ENCODE data around the gene ADAMTSL1. TPM values are rescaled to one million over a fixed set of nuclear protein-coding genes. Genes with fewer than 3 reads are reported as not detected.

Gene ADAMTSL1
- polyA plus RNA-seq, 1 donor from 2014 or later = 1.1 TPM

- H3F3A ChIP-seq (ENCODE audit: insufficient read depth, low read length, poor library complexity, severe bottlenecking) = no peaks in the 10 kb centered on the region
- TF ChIP-seq REST (IDR thresholded peaks at IDR 0.05; ENCODE audit: borderline replicate concordance) = no peak
- no peak for TF ChIP-seq POLR2AphosphoS5 (IDR thresholded peaks at IDR 0.05)
- TF ChIP-seq MXI1 (conservative IDR thresholded peaks at IDR 0.05; ENCODE audit: poor library complexity, severe bottlenecking) = no peak
- no peak overlapping the region for H3K9ac ChIP-seq (ENCODE audit: low read length)
- no peak overlapping the region for H2AFZ ChIP-seq (ENCODE audit: low read depth, low read length)
- no peak overlapping the region for H3K4me3 ChIP-seq (ENCODE audit: low read length)
- no peak overlapping the region for H3K27ac ChIP-seq (ENCODE audit: low read length)
- no peak overlapping the region for H3K4me2 ChIP-seq (ENCODE audit: low read length)
- H4K20me1 ChIP-seq (ENCODE audit: insufficient read depth) = no peaks in the 10 kb centered on the region
- H3K9me3 ChIP-seq (ENCODE audit: low read length) = no peaks in the 10 kb centered on the region
- no peaks in the 10 kb centered on the region for H3K36me3 ChIP-seq (ENCODE audit: insufficient read depth, low read length)
- H3K79me2 ChIP-seq (replicated peaks; ENCODE audit: insufficient read depth, low read length) = no peaks in the 10 kb centered on the region
- H3K9me2 ChIP-seq (ENCODE audit: insufficient read depth, low read length) = no peaks in the 10 kb centered on the region
- H3K27me3 ChIP-seq (ENCODE audit: insufficient read depth, low read depth, low read length) = no peaks in the 10 kb centered on the region
Observed at GRCh38 chr9:18477121-18477660, 3.2 kb downstream of the ADAMTSL1 start.

- no peaks in the 10 kb centered on the region for H3K36me3 ChIP-seq (ENCODE audit: insufficient read depth, low read length)
- TF ChIP-seq REST (IDR thresholded peaks at IDR 0.05; ENCODE audit: borderline replicate concordance) (no peak), CTCF (IDR thresholded peaks at IDR 0.05; ENCODE audit: poor library complexity, severe bottlenecking) (no peak), EP300 (conservative IDR thresholded peaks at IDR 0.05; ENCODE audit: poor library complexity, severe bottlenecking) (no peak), EZH2 (IDR thresholded peaks at IDR 0.05; ENCODE audit: borderline replicate concordance, insufficient read depth, low read length, poor library complexity, severe bottlenecking) (no peak), TAF1 (IDR thresholded peaks at IDR 0.05; ENCODE audit: low read depth) (no peak), SMC3 (conservative IDR thresholded peaks at IDR 0.05; ENCODE audit: poor library complexity) (no peak), RAD21 (conservative IDR thresholded peaks at IDR 0.05) (no peak), POLR2AphosphoS5 (IDR thresholded peaks at IDR 0.05) (no peak), MXI1 (conservative IDR thresholded peaks at IDR 0.05; ENCODE audit: poor library complexity, severe bottlenecking) (no peak)
- H3F3A ChIP-seq (ENCODE audit: insufficient read depth, low read length, poor library complexity, severe bottlenecking) = no peaks in the 10 kb centered on the region
- H3K4me3 ChIP-seq (ENCODE audit: low read length) = no peak overlapping the region
- H3K4me2 ChIP-seq (ENCODE audit: low read length) = no peak overlapping the region
- H3K9ac ChIP-seq (ENCODE audit: low read length) = no peak overlapping the region
- no peaks in the 10 kb centered on the region for H3K79me2 ChIP-seq (replicated peaks; ENCODE audit: insufficient read depth, low read length)
- H3K9me2 ChIP-seq (ENCODE audit: insufficient read depth, low read length) = no peaks in the 10 kb centered on the region
- no peaks in the 10 kb centered on the region for H3K27me3 ChIP-seq (ENCODE audit: insufficient read depth, low read depth, low read length)
- no peaks in the 10 kb centered on the region for H4K20me1 ChIP-seq (ENCODE audit: insufficient read depth)
- no peaks in the 10 kb centered on the region for H3K9me3 ChIP-seq (ENCODE audit: low read length)
- no peak overlapping the region for H2AFZ ChIP-seq (ENCODE audit: low read depth, low read length)
- H3K27ac ChIP-seq (ENCODE audit: low read length) = no peak overlapping the region
Observed at GRCh38 chr9:18477719-18478118, 3.8 kb downstream of the ADAMTSL1 start.

Data from neural cell (in vitro differentiated cells).